Measurements from ENCODE around the gene HOXD4.

DNA sequence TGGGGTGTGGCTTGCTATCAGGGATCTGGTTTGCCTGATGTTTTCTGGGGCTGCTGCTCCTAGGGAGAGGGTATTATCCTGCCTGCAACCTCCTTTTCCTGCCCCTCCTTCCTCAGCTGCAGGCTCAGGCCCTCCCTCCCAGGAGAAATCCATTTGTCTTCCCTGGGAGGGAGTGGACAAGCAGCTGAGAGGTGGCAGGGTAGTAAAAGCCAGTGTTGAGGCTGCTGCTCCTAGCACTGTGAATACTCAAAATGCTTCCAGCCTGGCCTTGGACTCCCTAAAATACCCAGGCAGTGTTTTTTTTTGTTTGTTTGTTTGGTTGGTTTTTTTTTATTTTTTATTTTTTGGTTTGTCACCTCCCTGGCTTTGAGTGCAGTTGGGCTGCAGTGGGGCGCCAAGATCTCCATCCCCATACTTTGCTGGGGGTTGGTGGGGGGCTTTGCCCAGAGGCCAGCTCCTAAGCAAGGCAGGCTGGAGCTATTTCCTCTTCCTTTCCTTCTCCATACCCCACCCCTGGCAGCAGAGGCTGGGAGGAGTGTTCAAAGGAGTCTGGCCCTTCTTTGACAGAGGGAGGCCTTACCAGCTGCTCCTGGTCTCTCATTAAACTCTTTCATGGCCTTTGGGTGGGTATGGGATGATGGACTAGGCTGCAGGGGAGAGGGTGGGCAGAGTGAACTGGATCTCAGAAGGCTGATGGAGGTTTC lies 19.4 kb downstream of the HOXD4 start:
- TF ChIP-seq, protein P1, sequence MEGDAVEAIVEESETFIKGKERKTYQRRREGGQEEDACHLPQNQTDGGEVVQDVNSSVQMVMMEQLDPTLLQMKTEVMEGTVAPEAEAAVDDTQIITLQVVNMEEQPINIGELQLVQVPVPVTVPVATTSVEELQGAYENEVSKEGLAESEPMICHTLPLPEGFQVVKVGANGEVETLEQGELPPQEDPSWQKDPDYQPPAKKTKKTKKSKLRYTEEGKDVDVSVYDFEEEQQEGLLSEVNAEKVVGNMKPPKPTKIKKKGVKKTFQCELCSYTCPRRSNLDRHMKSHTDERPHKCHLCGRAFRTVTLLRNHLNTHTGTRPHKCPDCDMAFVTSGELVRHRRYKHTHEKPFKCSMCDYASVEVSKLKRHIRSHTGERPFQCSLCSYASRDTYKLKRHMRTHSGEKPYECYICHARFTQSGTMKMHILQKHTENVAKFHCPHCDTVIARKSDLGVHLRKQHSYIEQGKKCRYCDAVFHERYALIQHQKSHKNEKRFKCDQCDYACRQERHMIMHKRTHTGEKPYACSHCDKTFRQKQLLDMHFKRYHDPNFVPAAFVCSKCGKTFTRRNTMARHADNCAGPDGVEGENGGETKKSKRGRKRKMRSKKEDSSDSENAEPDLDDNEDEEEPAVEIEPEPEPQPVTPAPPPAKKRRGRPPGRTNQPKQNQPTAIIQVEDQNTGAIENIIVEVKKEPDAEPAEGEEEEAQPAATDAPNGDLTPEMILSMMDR (IDR thresholded peaks at IDR 0.05), result no peak
- no peak for TF ChIP-seq ZFX (IDR thresholded peaks at IDR 0.05; ENCODE audit: borderline replicate concordance)
